ENCODE results near the gene KLHL22.

The KLHL22 gene

GRCh38 chr22:20459862-20460261, 35.7 kb downstream of the KLHL22 start:
- Histone ChIP-seq H2AFZ (ENCODE audit: low read length) (no peak overlapping the region), H3K9me3 (ENCODE audit: insufficient read depth, low read depth, low read length) (no peaks in the 10 kb centered on the region), H3K27me3 (ENCODE audit: insufficient read depth, low read length, poor library complexity, severe bottlenecking) (no peaks in the 10 kb centered on the region), H3K79me2 (ENCODE audit: insufficient read depth, low read length) (peaks cover 8% of the 10 kb centered on the region; the same call in 1 of the 2 replicates), H3F3A (ENCODE audit: low read depth) (no peaks in the 10 kb centered on the region), H3K4me1 (ENCODE audit: insufficient read depth, low read length, poor library complexity, severe bottlenecking) (peaks cover 34% of the 10 kb centered on the region), H3K4me3 (ENCODE audit: low read length, poor library complexity, severe bottlenecking) (no peak overlapping the region), H3K9me2 (replicated peaks; ENCODE audit: low read depth, low read length) (no peaks in the 10 kb centered on the region), H3K36me3 (ENCODE audit: insufficient read depth, low read length) (no peaks in the 10 kb centered on the region; the same call in 1 of the 2 replicates), H4K20me1 (ENCODE audit: insufficient read depth, low read length, poor library complexity, severe bottlenecking) (no peaks in the 10 kb centered on the region), H3K9ac (ENCODE audit: low read depth, low read length, poor library complexity, severe bottlenecking) (no peak overlapping the region), H3K4me2 (ENCODE audit: low read depth, low read length, poor library complexity, severe bottlenecking) (no peak overlapping the region)
- TF ChIP-seq CTCF (conservative IDR thresholded peaks at IDR 0.05; ENCODE audit: low read length), result no peak
- TF ChIP-seq EZH2phosphoT487 (IDR thresholded peaks at IDR 0.05; ENCODE audit: borderline replicate concordance), result no peak

- Histone ChIP-seq H3K4me3 (ENCODE audit: low read length, poor library complexity, severe bottlenecking) (no peak overlapping the region), H4K20me1 (ENCODE audit: insufficient read depth, low read length, poor library complexity, severe bottlenecking) (no peaks in the 10 kb centered on the region), H3K79me2 (ENCODE audit: insufficient read depth, low read length) (peaks cover 1% of the 10 kb centered on the region; the same call in 1 of the 2 replicates), H3K9me3 (ENCODE audit: insufficient read depth, low read depth, low read length) (no peaks in the 10 kb centered on the region), H2AFZ (ENCODE audit: low read length) (no peak overlapping the region), H3K9me2 (replicated peaks; ENCODE audit: low read depth, low read length) (no peaks in the 10 kb centered on the region), H3K36me3 (ENCODE audit: insufficient read depth, low read length) (no peaks in the 10 kb centered on the region; the same call in 1 of the 2 replicates), H3F3A (ENCODE audit: low read depth) (no peaks in the 10 kb centered on the region), H3K9ac (ENCODE audit: low read depth, low read length, poor library complexity, severe bottlenecking) (no peak overlapping the region), H3K27me3 (ENCODE audit: insufficient read depth, low read length, poor library complexity, severe bottlenecking) (no peaks in the 10 kb centered on the region), H3K4me1 (ENCODE audit: insufficient read depth, low read length, poor library complexity, severe bottlenecking) (peaks cover 27% of the 10 kb centered on the region), H3K4me2 (ENCODE audit: low read depth, low read length, poor library complexity, severe bottlenecking) (no peak overlapping the region)
- TF ChIP-seq CTCF (conservative IDR thresholded peaks at IDR 0.05; ENCODE audit: low read length) (no peak), EZH2phosphoT487 (IDR thresholded peaks at IDR 0.05; ENCODE audit: borderline replicate concordance) (no peak)
These were observed 36.4 kb downstream of the KLHL22 start for GRCh38 chr22:20459152-20459542.

GRCh38 chr22:20458530-20459151, 37.0 kb downstream of the KLHL22 start:
- Histone ChIP-seq H3K9ac (ENCODE audit: low read depth, low read length, poor library complexity, severe bottlenecking) (no peak overlapping the region), H2AFZ (ENCODE audit: low read length) (no peak overlapping the region), H3K9me2 (replicated peaks; ENCODE audit: low read depth, low read length) (no peaks in the 10 kb centered on the region), H3K79me2 (ENCODE audit: insufficient read depth, low read length) (no peaks in the 10 kb centered on the region), H3K4me2 (ENCODE audit: low read depth, low read length, poor library complexity, severe bottlenecking) (no peak overlapping the region), H3F3A (ENCODE audit: low read depth) (no peaks in the 10 kb centered on the region), H3K27me3 (ENCODE audit: insufficient read depth, low read length, poor library complexity, severe bottlenecking) (no peaks in the 10 kb centered on the region), H4K20me1 (ENCODE audit: insufficient read depth, low read length, poor library complexity, severe bottlenecking) (no peaks in the 10 kb centered on the region), H3K4me3 (ENCODE audit: low read length, poor library complexity, severe bottlenecking) (no peak overlapping the region), H3K4me1 (ENCODE audit: insufficient read depth, low read length, poor library complexity, severe bottlenecking) (peaks cover 22% of the 10 kb centered on the region), H3K9me3 (ENCODE audit: insufficient read depth, low read depth, low read length) (no peaks in the 10 kb centered on the region), H3K36me3 (ENCODE audit: insufficient read depth, low read length) (no peaks in the 10 kb centered on the region; the same call in 1 of the 2 replicates)
- TF ChIP-seq EZH2phosphoT487 (IDR thresholded peaks at IDR 0.05; ENCODE audit: borderline replicate concordance) (no peak), CTCF (conservative IDR thresholded peaks at IDR 0.05; ENCODE audit: low read length) (no peak)

All from Loucy (cell line).